Stimulated activated naive B cell treated with anti-CD40 and anti-IgM and Interleukin-4, amounts not matched to agents 10 μg/mL and 1 μg/mL and 100 μg/mL, for 72 hours (primary cell): ENCODE measurements around the gene LPO.

ENCODE experiments used
- ATAC-seq, 2 donors: fragments of 150-1000 bp; cut with Tn5 transposase; replicated peaks; 2 replicates each; pipeline ENCODE4 v1.10.0; 2021; ENCODE audit warnings: moderate library complexity in 1 of 2
- DNase-seq: peaks from one replicate; pipeline ENCODE4 v3.0.0; 2021
- H3K27ac Mint-ChIP-seq: one replicate; pipeline ENCODE4 v1.8.0; 2022; ENCODE audit warnings: mild to moderate bottlenecking, mixed read lengths
- H3K27me3 Mint-ChIP-seq, 2 donors: one replicate each; pipeline ENCODE4 v1.8.0; 2022; ENCODE audit warnings: mixed read lengths in 2 of 2
- H3K36me3 Mint-ChIP-seq, 2 donors: one replicate each; pipeline ENCODE4 v1.8.0; 2022; ENCODE audit warnings: mixed read lengths in 2 of 2, mild to moderate bottlenecking in 1 of 2
- H3K4me1 Mint-ChIP-seq, 2 donors: one replicate each; pipeline ENCODE4 v1.8.0; 2022; ENCODE audit warnings: mixed read lengths in 2 of 2, mild to moderate bottlenecking in 1 of 2
- H3K4me3 Mint-ChIP-seq, 2 donors: one replicate each; pipeline ENCODE4 v1.8.0; 2022; ENCODE audit warnings: mild to moderate bottlenecking in 2 of 2, mixed read lengths in 2 of 2, moderate library complexity in 1 of 2
- H3K9me3 Mint-ChIP-seq, 2 donors: one replicate each; pipeline ENCODE4 v1.8.0; 2022; ENCODE audit warnings: mixed read lengths in 2 of 2, mild to moderate bottlenecking in 1 of 2

LPO gene

DNA sequence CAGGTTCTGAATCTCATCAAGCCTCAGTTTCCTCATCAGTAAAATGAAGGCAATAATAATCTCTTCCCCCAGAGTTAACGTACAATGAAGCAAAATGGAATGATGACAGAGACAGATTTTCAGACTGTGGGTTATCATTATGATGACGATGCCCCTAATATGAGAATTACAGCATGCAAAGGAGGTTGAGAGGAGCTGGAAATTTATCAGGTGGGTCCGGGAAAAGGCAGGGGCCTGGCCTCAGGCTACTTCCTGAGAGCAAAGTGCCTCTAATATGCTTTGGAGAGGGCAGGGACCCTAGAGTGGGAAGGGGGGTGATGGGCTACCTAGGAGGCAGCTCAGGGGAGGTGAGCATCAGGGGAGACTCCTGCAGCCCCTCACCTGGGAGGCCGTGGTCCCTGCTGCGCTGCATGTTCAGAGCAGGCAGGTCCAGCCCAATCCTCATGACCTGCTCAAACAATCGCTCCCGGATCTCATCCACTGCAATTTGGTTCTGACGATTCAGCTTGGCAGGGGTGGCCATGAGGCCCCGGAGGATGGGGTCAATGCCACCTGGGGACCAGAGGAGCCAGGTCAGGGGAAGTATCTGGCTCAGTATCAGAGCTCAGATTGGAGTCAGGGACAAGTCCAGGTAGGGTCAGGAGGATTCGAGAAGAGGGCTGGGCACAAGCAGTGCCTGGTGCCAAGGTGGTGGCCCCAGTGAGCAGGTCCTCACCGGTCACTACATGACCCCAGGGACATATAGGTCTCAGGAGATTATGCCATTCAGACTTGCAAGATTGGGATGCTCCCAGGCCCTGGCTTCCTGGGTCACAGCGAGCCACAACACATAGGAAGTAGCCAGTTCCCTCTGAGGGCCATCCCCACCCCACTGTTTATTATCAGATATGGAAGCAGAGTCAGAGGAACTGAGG lies 34.2 kb downstream of the LPO start:
- H3K4me3 Mint-ChIP-seq: no peak overlapping the region
- H3K9me3 Mint-ChIP-seq: no peaks in the 10 kb centered on the region
- peaks cover 1 to 10% of the 10 kb centered on the region in 2 donors for H3K27me3 Mint-ChIP-seq
- H3K4me1 Mint-ChIP-seq: peaks cover 3 to 7% of the 10 kb centered on the region in 2 donors
- H3K27ac Mint-ChIP-seq: peak overlapping the region; percentile 7
- DNase-seq (no peak), ATAC-seq (no peak)
- H3K36me3 Mint-ChIP-seq: no peaks in the 10 kb centered on the region

DNA sequence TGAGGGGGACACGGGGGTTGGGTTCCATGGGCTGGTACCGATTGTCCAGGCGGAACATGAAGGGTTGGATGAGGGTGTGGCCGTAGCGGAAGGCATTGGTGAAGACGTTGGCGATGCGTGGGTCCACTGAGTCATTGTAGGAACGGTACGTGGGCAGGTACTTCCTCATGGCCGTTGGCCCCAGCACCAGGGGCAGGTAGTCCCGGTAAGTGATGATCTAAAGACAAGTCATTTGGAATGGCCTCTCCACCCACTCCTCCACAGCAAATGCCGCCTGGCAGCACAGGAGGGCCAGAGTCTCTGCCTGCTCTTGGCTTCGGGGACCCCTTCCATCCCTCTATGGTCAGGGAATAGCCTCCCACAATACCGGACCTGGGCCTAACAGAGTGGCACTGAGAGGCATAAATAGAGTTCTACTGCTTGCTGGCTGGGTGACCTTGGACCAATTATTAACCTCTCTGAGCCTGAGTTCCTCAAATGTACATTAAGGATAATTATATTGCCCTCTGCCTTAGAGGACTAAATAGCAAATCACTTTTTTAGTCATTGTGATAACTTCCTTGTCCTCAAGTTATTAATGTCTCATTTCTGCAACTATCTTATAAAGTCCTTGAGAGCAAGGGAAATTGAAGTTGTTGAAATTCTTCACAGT lies 35.2 kb downstream of the LPO start:
- Mint-ChIP-seq H3K9me3 (no peaks in the 10 kb centered on the region), H3K36me3 (no peaks in the 10 kb centered on the region), H3K27me3 (peaks cover 11 to 13% of the 10 kb centered on the region in 2 donors), H3K4me3 (no peak overlapping the region), H3K27ac (no peak overlapping the region), H3K4me1 (peaks cover 3 to 7% of the 10 kb centered on the region in 2 donors)
- DNase-seq (peak; percentile 21), ATAC-seq (peak; percentile 67 to 72)

DNA sequence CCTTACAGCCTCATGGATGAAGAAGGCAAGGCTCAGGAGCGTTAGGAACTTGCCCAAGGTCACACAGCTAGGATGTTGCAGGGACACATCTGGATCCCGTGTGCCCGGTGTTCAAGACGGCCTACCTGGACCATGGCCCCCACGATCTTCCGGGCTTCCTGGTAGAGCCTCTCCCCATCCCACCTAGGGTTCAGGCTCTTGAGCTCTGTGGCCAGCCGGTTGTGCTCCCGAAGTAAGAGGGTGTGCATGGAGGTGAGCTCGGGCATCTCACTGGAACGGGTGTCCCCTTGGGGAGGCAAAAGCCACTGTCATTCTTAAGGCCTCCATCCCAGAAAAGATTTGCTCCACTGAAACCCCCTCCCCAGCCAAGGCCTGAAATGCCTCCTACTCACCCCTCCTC lies 37.0 kb downstream of the LPO start:
- Mint-ChIP-seq H3K4me3 (no peak overlapping the region), H3K27me3 (peaks cover 26% of the 10 kb centered on the region in 2 donors), H3K4me1 (peaks cover 3 to 7% of the 10 kb centered on the region in 2 donors), H3K27ac (no peak overlapping the region), H3K9me3 (no peaks in the 10 kb centered on the region), H3K36me3 (no peaks in the 10 kb centered on the region)
- ATAC-seq (no peak), DNase-seq (no peak)

DNA sequence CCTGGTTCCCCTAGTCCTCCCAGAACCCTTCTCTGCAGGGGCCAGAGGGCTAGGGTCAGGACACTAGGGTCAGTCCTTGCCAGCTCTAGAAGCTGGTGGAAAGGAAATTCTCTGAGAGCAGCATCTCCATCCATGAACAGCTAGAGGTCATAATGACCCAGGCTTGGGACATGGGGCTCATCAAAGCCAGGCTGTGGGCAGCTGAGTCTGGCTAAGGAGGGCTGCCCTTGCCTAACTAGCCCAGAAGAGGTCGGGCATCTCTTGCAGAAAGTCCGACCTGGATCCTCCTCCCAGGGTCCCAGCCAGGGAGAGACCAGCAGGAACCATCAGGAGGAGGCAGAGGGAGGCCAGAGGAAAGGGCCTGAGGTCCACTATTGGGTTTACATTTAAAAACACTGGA lies 38.0 kb downstream of the LPO start:
- ATAC-seq: no peak
- no peaks in the 10 kb centered on the region for H3K9me3 Mint-ChIP-seq

DNA sequence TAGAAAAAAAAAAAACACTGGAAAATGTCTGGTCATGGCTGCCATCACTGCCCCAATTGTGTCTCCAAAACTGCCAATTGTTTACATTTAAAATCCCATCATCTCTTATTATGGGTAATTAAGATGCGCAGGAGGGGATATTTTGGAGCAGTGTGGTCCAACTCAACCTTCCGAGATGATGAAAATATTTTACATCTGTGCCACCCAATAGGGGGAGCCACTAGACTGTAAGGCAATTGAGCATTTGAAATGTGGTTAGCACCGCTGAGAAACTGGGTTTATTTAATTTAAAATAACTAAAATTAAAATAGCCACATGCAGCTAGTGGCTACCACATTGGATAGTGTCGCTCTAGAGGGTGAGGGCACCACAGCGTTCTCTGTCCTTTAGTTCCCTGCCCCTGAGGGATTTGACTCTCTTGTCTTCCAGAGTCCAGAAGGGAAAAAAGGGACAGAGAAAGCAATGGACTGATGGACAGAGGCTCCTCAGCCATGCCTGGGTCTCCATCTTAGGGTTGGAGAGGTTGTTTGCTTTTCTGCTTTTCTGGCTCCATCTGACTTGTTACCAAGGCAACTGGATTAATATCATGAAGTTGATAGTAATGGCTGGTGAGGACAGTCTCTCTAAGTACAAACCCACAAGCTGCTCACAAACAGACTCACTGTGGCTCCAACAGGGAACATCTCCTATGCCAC lies 38.9 kb downstream of the LPO start:
- ATAC-seq: no peak
- DNase-seq: no peak

More for the DNA sequence above, 38.0 kb downstream of the LPO start:
- H3K27me3 Mint-ChIP-seq: peaks cover 26 to 32% of the 10 kb centered on the region in 2 donors
- H3K36me3 Mint-ChIP-seq: no peaks in the 10 kb centered on the region
- H3K4me1 Mint-ChIP-seq: peaks cover 4 to 7% of the 10 kb centered on the region in 2 donors
- no peak overlapping the region for H3K4me3 Mint-ChIP-seq
- no peak overlapping the region for H3K27ac Mint-ChIP-seq
- DNase-seq: no peak

DNA sequence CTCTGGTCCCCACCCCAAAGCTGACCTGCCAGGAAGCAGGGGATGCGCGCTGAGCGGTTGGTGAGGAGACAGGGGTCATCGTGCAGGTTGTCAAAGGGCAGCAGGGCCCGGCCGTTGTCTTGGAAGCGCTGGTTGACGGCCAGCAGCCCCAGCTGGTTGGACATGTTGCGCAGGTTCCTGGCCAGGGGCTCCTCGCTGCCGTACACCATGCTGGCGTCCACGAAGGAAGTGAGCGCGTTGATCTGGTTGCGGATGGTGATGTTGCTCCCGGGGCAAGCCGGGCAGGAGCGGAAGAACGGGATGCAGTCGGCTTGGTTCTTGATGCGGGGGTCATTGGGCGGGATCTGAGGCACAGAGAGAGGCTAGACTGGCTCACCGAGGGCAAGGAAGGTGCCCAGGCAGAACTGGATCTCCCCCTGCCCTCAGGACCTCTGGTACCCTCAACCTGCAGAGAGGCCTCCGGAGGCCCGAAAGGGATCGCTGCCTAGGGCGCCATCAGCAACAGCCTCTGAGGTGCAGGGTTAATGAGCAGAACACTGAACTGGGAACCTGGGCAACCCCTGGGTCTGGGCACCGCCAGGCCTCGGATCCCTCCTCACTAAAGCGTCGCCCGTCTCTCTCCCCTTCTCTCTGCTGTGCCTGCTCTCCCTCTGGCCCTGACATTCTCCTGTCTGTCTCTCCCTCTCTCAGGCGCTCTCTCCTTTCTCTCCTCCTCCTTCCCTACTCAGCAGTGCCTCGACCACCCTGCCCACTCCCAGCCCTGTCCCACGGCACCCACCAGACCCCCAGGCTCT lies 39.6 kb downstream of the LPO start:
- peaks cover 4 to 7% of the 10 kb centered on the region in 2 donors for H3K4me1 Mint-ChIP-seq
- peaks cover 26 to 27% of the 10 kb centered on the region in 2 donors for H3K27me3 Mint-ChIP-seq
- H3K9me3 Mint-ChIP-seq: no peaks in the 10 kb centered on the region
- ATAC-seq (no peak), DNase-seq (no peak)
- H3K36me3 Mint-ChIP-seq: no peaks in the 10 kb centered on the region
- no peak overlapping the region for H3K27ac Mint-ChIP-seq
- H3K4me3 Mint-ChIP-seq: no peak overlapping the region

More for the DNA sequence above, 38.9 kb downstream of the LPO start:
- peaks cover 4 to 7% of the 10 kb centered on the region in 2 donors for H3K4me1 Mint-ChIP-seq
- no peaks in the 10 kb centered on the region for H3K9me3 Mint-ChIP-seq
- H3K4me3 Mint-ChIP-seq: no peak overlapping the region
- H3K36me3 Mint-ChIP-seq: no peaks in the 10 kb centered on the region
- no peak overlapping the region for H3K27ac Mint-ChIP-seq
- H3K27me3 Mint-ChIP-seq: peaks cover 26 to 29% of the 10 kb centered on the region in 2 donors

DNA sequence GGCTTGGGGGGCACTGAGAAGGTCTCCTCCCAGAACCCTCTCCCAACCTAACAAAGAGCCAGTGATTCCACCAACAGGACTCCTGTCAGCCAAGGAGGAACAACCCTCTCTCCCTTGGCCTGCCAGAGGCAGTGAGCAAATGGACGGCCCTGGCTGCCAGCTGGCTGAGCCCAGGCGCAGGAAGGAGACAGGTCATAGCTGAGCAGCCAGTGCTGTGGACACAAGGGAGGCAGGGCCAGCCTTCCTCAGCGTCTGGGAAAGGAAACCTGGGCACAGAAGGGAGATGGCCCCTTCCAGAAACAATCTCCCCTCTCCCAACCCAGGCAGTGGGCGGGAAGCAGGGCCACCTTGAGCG lies 40.3 kb downstream of the LPO start:
- no peak for ATAC-seq
- Mint-ChIP-seq H3K27ac (no peak overlapping the region), H3K9me3 (no peaks in the 10 kb centered on the region), H3K36me3 (no peaks in the 10 kb centered on the region), H3K4me3 (no peak overlapping the region), H3K27me3 (peaks cover 26 to 29% of the 10 kb centered on the region in 2 donors), H3K4me1 (peaks cover under 1 to 1% of the 10 kb centered on the region in 2 donors)
- no peak for DNase-seq

DNA sequence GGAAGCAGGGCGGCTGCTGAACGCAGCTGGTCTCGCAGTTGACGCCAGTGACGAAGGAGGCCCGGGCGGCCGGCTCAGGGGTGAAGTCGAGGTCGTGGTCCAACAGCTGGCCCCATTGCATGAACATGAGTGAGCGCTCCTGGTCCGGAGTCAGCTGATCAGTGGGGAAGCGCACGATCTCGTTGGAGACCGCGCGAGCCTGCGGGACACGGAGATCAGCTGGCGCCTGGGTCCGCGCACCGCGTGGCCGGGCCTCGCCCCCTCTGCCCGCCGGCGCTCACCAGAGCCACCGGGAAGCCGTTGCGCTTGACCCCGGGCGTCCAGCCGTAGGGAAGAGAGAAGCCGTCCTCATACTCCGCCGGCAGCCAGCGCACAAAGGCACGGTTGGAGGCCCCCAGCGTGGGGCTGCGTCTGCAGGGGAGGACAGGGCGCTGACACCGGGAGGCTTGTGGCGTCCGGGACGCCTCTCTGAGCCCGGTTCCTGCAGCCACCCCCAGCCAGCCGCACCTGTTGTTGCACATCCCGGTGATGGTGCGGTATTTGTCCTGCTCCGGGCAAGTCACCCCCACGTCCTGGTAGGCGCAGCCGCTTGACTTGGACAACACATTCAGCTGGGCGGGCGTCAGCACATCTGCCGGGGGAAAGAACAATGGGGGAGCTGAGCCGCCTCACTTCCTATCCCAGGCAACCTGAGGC lies 40.8 kb downstream of the LPO start:
- Mint-ChIP-seq H3K4me1 (peaks cover 0 to 1% of the 10 kb centered on the region in 2 donors), H3K27ac (no peak overlapping the region), H3K4me3 (no peak overlapping the region), H3K9me3 (no peaks in the 10 kb centered on the region), H3K36me3 (no peaks in the 10 kb centered on the region), H3K27me3 (peaks cover 26 to 31% of the 10 kb centered on the region in 2 donors)
- no peak for ATAC-seq
- no peak for DNase-seq

DNA sequence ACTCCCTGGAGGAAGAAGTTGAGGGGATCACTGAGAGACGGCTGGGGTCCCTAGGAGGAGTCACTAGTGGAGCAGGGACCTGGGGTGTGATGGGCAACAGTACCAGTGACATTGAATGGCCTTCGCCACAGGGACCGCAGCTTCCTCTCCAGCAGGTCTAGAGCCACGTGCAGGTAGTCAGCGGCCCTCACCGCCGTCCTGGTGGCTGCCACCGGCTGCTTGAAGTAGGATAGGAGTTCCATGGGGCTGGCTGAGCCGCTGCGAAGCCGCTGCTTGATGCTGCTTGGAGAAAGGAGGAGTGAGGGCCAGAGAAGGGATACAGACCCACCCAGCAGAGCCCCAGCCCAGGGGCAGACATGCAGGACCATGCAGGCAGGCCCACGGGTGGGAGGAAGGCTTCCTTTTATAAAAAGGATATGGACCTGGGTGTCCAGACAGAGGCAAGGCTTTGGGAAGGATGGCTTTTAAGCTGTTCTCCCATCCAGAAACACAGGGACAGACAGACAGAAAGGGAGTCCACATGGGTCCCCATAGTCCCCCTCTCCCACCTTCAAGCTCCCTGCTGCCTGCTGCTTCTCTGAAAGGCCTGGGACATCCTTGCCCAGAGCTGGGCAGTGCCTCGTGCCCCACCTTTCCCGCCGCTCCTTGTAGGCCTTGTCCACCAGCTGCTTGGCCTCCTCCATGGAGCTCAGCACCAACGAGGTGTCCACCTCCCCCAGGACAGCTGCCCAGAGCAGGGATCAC lies 41.5 kb downstream of the LPO start:
- ATAC-seq (peak in 1 of 2 donors; percentile 48), DNase-seq (no peak)
- Mint-ChIP-seq H3K4me3 (no peak overlapping the region), H3K36me3 (no peaks in the 10 kb centered on the region), H3K27me3 (peaks cover 26 to 35% of the 10 kb centered on the region in 2 donors), H3K9me3 (no peaks in the 10 kb centered on the region), H3K27ac (peak overlapping the region; percentile 63), H3K4me1 (peaks cover 0 to 1% of the 10 kb centered on the region in 2 donors)

DNA sequence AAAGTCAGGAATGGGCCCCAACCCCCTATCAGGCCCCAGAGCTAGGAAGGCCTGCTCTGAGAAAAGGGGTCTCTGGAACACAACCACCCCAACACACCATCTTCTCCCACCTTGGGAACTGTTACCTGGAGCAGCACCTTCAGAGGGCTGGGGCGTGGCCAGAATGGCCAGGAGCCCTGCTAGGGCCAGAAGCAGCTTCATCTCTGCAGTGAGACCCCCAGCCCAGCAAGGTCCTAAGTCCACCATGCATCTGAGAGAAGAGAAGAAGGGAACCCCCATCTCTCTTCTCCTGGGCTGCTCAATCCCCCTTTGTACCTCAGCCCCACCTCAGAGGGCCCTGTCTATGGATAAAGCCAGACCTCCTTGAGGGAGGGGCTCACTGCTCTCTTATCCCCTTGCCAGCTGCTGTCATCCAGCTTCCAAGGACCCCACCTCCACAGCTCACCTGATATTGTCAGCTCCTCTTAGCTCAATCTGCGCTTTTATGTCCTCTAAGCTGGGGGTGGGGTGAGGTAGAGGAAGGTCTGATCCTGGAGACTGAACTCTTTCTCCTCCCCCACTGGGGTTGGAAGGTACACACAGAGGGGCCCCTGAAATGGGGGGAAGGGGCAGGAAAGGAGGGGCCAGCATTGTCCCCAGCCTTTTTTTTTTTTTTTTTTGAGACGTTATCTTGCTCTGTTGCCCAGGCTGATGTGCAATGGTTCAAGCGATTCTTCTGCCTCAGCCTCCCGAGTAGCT lies 42.3 kb downstream of the LPO start, which contains the start of gene MPO:
Gene MPO, minus strand, starts transcription at position 456 of the 738 bp plus-strand sequence. Its CDS starts 177 bp downstream, at position 279.
- Mint-ChIP-seq H3K27ac (peak within 1 kb of the TSS; percentile 63), H3K4me3 (no peak within 1 kb of the TSS), H3K9me3 (no peaks in the 10 kb centered on the region), H3K4me1 (peaks cover 0 to 1% of the 10 kb centered on the region in 2 donors), H3K27me3 (peaks cover 26 to 35% of the 10 kb centered on the region in 2 donors), H3K36me3 (no peaks in the 10 kb centered on the region)
- ATAC-seq (no peak), DNase-seq (no peak)

DNA sequence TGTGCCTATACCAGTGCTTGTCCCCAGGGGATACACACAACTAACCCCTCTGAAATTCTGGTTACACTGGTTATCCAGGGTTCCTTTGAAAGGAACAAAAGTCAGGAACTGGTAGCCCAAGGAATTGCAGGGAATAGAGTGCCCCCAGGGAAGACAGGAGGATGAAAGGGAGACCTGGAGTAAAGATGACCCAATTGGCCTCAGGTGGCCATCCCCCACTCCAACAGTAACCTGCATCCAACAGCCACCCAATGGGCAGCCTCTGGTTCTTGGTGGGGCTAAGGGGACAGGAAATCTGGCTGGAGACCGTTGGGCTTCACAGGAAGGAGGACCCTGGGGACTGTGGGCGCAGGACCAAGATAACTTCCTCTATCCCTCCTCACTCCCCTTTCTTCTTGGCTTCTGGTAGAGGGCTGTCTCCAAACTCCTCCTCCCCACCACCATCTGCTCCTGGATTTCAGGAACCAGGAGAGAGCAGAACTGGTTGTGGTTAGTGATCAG lies 43.2 kb downstream of the LPO start:
- H3K9me3 Mint-ChIP-seq: no peaks in the 10 kb centered on the region
- H3K36me3 Mint-ChIP-seq: no peaks in the 10 kb centered on the region
- peaks cover 0 to 1% of the 10 kb centered on the region in 2 donors for H3K4me1 Mint-ChIP-seq
- no peak overlapping the region for H3K27ac Mint-ChIP-seq
- no peak overlapping the region for H3K4me3 Mint-ChIP-seq
- H3K27me3 Mint-ChIP-seq: peaks cover 26 to 30% of the 10 kb centered on the region in 2 donors
- ATAC-seq (peak; percentile 27), DNase-seq (no peak)

DNA sequence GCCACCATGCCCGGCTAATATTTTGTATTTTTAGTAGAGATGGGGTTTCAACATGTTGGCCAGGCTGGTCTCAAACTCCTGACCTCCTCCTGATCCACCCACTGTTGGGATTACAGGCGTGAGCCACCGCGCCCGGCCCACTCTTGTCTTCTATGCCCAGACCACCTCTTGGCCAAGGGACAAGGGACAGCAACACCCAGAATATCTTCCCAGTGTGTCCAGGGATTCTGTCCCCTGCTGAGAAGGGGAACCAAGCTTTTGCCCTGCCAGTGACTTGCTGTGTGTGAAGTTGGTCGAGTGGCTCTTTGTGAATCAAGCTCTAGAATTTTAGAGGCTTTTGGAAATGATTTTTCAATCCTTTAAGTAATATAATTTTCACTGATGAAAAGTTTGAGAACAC lies 44.1 kb downstream of the LPO start:
- Mint-ChIP-seq H3K4me3 (no peak overlapping the region), H3K27ac (no peak overlapping the region), H3K9me3 (no peaks in the 10 kb centered on the region), H3K4me1 (peaks cover 0 to 1% of the 10 kb centered on the region in 2 donors), H3K36me3 (no peaks in the 10 kb centered on the region), H3K27me3 (peaks cover 28 to 30% of the 10 kb centered on the region in 2 donors)
- ATAC-seq (no peak), DNase-seq (no peak)
